Mucosa of stomach (tissue), 1 donor: ENCODE data around the gene POLD1.

Experiments
- H3K27me3 ChIP-seq: one replicate; pipeline ENCODE4 v1.7.0; 2013; ENCODE audit warnings: mild to moderate bottlenecking, low read length; ENCODE audit not compliant: control insufficient read depth, insufficient read depth
- H3K36me3 ChIP-seq: one replicate; pipeline ENCODE4 v1.7.0; 2013; ENCODE audit warnings: low read length; ENCODE audit not compliant: control insufficient read depth, insufficient read depth
- H3K4me1 ChIP-seq: one replicate; pipeline ENCODE4 v1.7.0; 2013; ENCODE audit warnings: mild to moderate bottlenecking, low read length; ENCODE audit not compliant: control insufficient read depth, insufficient read depth
- H3K4me3 ChIP-seq: one replicate; pipeline ENCODE4 v1.7.0; 2013; ENCODE audit warnings: low read length
- H3K9ac ChIP-seq: one replicate; pipeline ENCODE4 v1.7.0; 2013; ENCODE audit warnings: mild to moderate bottlenecking, low read length, moderate library complexity
- H3K9me3 ChIP-seq: one replicate; pipeline ENCODE4 v1.7.0; 2013; ENCODE audit warnings: mild to moderate bottlenecking, low read length, moderate library complexity; ENCODE audit not compliant: control insufficient read depth
- donor health status: Pancreatic carcinoma.

The POLD1 gene

DNA sequence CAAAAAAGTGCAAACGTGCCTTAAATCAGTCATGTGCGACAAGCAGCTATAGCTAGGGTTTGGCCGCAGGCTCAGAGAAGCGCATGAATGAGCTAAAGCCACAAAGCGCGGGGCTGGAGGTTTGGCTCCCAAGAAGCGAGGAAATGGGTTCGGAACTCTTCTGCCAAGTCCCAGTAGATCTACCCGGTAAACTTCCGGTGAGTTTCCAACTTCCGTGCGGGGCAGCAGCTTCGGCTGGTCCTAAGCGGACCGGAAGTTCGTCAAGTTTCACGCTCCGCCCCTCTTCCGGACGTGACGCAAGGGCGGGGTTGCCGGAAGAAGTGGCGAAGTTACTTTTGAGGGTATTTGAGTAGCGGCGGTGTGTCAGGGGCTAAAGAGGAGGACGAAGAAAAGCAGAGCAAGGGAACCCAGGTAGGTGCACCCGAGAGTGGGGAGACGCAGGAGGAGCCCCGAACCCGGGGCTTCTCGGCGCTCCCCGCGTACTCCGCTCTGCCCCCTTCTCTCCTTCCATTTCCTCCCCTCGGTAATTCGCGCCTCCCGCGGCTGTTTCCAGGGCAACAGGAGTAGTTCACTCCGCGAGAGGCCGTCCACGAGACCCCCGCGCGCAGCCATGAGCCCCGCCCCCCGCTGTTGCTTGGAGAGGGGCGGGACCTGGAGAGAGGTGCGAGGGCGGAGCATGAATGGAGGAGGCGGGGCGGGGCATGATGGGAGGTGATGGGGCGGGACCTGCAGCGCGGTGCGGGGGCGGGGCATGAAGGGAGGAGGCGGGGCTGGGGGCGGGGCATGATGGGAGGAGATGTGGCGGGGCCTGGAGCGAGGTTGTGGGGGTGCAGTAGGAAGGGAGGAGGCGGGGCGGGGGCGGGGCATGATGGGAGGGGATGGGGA is 7.7 kb upstream of the POLD1 start, which contains the start of gene NR1H2:
NR1H2 (plus strand) TSS at position 292 of the 885 bp plus-strand sequence. CDS start 1,149 bp downstream, outside the sequence.
- Histone ChIP-seq H3K9ac (peak within 1 kb of the TSS; percentile 98), H3K36me3 (peaks cover 22% of the 10 kb centered on the region), H3K4me1 (peaks cover 4% of the 10 kb centered on the region)

DNA sequence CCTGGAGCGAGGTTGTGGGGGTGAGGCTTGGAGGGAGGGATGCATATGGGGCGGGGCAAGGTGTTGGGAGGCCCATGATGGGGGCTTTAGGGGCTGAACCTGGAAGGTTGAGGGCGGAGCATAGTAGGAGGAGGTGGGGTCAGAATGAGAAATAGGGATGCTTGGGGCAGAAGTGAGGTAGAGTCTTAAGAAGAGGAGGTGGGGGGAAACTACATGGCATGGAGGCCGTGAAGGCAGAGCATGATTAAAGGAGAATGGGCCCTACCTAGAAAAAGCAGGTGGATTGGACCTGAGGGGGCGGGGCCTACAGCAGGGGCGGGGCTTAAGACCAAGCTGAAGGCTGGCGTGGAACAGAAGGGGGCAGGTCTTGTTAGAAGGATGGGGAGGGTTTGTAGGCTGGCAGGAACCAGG is 7.1 kb upstream of the POLD1 start:
- peaks cover 24% of the 10 kb centered on the region for H3K36me3 ChIP-seq
- H3K4me1 ChIP-seq = peaks cover 4% of the 10 kb centered on the region
- H3K4me3 ChIP-seq = no peak overlapping the region
- no peaks in the 10 kb centered on the region for H3K9me3 ChIP-seq
- no peaks in the 10 kb centered on the region for H3K27me3 ChIP-seq
- no peak overlapping the region for H3K9ac ChIP-seq

More for the DNA sequence above, 7.7 kb upstream of the POLD1 start, which contains the start of gene NR1H2:
- no peaks in the 10 kb centered on the region for H3K9me3 ChIP-seq
- peak within 1 kb of the TSS; percentile 99 for H3K4me3 ChIP-seq
- no peaks in the 10 kb centered on the region for H3K27me3 ChIP-seq

DNA sequence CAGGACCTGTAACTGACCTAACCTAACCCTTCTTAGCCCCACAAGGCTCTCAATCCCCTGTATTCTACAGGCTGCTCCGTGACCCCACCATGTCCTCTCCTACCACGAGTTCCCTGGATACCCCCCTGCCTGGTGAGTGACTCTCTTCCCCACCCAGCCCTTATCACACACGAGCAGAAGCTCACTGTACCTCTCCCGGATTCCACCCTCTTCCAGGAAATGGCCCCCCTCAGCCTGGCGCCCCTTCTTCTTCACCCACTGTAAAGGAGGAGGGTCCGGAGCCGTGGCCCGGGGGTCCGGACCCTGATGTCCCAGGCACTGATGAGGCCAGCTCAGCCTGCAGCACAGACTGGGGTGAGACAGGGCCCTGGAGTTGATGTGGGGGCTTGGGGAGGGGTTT is 6.6 kb upstream of the POLD1 start:
- H3K27me3 ChIP-seq = no peaks in the 10 kb centered on the region
- no peak overlapping the region for H3K9ac ChIP-seq
- H3K4me1 ChIP-seq = peaks cover 4% of the 10 kb centered on the region
- H3K9me3 ChIP-seq = no peaks in the 10 kb centered on the region
- H3K36me3 ChIP-seq = peaks cover 24% of the 10 kb centered on the region
- H3K4me3 ChIP-seq = no peak overlapping the region

DNA sequence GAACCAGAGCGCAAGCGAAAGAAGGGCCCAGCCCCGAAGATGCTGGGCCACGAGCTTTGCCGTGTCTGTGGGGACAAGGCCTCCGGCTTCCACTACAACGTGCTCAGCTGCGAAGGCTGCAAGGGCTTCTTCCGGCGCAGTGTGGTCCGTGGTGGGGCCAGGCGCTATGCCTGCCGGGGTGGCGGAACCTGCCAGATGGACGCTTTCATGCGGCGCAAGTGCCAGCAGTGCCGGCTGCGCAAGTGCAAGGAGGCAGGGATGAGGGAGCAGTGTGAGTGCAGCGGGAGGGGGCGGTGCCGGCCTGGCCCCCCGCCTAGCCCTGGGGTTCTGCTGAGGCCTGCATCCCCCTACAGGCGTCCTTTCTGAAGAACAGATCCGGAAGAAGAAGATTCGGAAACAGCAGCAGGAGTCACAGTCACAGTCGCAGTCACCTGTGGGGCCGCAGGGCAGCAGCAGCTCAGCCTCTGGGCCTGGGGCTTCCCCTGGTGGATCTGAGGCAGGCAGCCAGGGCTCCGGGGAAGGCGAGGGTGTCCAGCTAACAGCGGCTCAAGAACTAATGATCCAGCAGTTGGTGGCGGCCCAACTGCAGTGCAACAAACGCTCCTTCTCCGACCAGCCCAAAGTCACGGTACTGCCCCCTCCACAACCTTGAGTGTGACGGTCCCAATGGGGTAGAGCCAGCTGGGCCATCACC is 5.8 kb upstream of the POLD1 start:
- peaks cover 24% of the 10 kb centered on the region for H3K36me3 ChIP-seq
- H3K27me3 ChIP-seq = no peaks in the 10 kb centered on the region
- no peak overlapping the region for H3K9ac ChIP-seq
- H3K4me1 ChIP-seq = peaks cover 5% of the 10 kb centered on the region
- no peak overlapping the region for H3K4me3 ChIP-seq
- H3K9me3 ChIP-seq = no peaks in the 10 kb centered on the region

DNA sequence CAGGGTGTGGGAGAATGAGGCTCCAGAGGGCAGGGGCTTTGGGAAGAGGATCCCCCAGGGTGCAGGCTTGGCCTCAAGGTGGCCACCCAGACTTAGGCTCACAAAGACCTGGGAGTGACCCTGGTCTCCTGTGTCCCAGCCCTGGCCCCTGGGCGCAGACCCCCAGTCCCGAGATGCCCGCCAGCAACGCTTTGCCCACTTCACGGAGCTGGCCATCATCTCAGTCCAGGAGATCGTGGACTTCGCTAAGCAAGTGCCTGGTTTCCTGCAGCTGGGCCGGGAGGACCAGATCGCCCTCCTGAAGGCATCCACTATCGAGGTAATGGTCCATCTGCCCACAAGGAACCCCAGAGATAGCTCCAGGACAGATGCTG is 5.3 kb upstream of the POLD1 start:
- Histone ChIP-seq H3K4me1 (peaks cover 9% of the 10 kb centered on the region), H3K27me3 (no peaks in the 10 kb centered on the region), H3K4me3 (no peak overlapping the region), H3K9ac (no peak overlapping the region), H3K9me3 (no peaks in the 10 kb centered on the region), H3K36me3 (peaks cover 24% of the 10 kb centered on the region)

DNA sequence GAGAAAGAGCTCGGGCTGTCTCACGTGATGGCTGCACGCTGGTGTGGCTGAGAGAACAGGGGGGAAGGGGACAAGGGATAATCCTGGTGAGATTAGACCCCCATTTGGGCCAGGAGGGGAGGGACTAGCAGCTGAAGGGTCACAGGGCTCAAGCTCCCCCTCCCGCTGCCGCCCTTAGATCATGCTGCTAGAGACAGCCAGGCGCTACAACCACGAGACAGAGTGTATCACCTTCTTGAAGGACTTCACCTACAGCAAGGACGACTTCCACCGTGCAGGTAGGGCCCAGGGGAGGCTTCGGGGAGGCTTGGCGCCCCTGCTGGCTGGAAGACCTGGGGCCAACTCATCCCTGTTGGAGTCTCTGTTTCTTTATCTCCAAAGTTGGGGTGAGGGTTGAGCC is 4.5 kb upstream of the POLD1 start:
- no peaks in the 10 kb centered on the region for H3K27me3 ChIP-seq
- peaks cover 24% of the 10 kb centered on the region for H3K36me3 ChIP-seq
- H3K4me3 ChIP-seq = no peak overlapping the region
- H3K4me1 ChIP-seq = peaks cover 9% of the 10 kb centered on the region
- no peak overlapping the region for H3K9ac ChIP-seq
- H3K9me3 ChIP-seq = no peaks in the 10 kb centered on the region

DNA sequence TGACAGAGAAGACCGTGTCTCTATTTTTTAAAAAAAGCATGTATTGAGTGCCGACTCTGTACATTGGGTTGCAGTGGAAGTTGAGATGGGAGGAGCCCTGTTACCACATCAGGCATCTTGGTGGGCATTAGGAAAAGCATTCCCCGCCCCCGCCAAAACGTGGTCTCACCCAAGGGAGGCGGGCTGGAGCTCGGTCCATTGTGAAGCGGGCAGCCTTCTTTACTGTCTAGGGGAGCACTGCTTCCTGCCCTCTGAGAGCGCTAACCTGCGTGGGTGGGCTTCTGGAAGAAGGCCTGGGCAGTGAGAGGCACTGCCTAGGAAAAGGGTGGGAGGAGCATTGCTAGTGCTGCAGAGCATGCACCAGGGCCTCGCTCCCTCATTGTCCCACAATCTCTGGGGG is 4.0 kb upstream of the POLD1 start:
- Histone ChIP-seq H3K27me3 (no peaks in the 10 kb centered on the region), H3K9ac (no peak overlapping the region), H3K4me3 (no peak overlapping the region), H3K9me3 (no peaks in the 10 kb centered on the region), H3K4me1 (peaks cover 9% of the 10 kb centered on the region), H3K36me3 (peaks cover 24% of the 10 kb centered on the region)

DNA sequence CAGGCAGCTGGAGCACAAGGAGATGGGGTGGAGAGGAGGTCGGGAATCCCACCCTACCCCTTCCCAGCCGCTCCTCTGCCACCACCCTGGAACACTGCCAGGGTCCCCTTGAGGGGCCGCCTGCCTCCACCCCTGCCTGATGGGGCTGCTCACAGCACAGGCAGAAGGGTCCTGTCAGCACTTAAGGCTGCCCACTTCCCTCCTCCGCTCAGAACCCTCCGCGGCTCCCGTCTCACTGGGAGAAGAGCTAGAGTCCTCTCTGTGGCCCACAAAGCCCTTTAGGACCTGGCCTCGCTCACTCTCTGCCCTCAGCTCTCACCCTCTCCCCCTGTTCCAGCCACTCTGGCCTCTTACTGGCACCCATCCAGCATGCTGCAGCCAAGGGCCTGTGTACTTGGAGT is 3.4 kb upstream of the POLD1 start:
- no peak overlapping the region for H3K9ac ChIP-seq
- peaks cover 9% of the 10 kb centered on the region for H3K4me1 ChIP-seq
- H3K36me3 ChIP-seq = peaks cover 24% of the 10 kb centered on the region
- H3K9me3 ChIP-seq = no peaks in the 10 kb centered on the region
- no peak overlapping the region for H3K4me3 ChIP-seq
- H3K27me3 ChIP-seq = no peaks in the 10 kb centered on the region

DNA sequence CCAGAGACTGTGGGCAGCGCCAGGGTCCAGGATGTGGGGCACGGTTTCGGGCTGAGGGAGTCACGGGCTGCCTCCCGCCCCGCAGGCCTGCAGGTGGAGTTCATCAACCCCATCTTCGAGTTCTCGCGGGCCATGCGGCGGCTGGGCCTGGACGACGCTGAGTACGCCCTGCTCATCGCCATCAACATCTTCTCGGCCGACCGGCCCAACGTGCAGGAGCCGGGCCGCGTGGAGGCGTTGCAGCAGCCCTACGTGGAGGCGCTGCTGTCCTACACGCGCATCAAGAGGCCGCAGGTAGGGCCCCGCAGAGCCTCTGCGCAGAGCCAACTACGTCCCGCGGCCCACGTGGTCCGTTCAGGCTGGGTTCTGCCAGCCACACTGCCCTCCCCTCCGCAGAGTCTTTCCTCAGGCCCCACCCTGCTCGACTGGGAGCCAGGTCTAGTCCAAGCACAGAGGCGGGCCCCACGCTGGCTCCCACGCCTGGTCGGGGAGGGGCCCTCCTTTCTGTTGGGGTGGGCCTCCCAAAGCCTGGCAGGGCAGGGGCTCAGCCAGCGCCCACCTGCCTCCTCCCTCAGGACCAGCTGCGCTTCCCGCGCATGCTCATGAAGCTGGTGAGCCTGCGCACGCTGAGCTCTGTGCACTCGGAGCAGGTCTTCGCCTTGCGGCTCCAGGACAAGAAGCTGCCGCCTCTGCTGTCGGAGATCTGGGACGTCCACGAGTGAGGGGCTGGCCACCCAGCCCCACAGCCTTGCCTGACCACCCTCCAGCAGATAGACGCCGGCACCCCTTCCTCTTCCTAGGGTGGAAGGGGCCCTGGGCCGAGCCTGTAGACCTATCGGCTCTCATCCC is 2.0 kb upstream of the POLD1 start:
- H3K9me3 ChIP-seq = no peaks in the 10 kb centered on the region
- H3K4me3 ChIP-seq = no peak overlapping the region
- peaks cover 24% of the 10 kb centered on the region for H3K36me3 ChIP-seq
- H3K9ac ChIP-seq = no peak overlapping the region
- H3K4me1 ChIP-seq = peaks cover 8% of the 10 kb centered on the region
- no peaks in the 10 kb centered on the region for H3K27me3 ChIP-seq

DNA sequence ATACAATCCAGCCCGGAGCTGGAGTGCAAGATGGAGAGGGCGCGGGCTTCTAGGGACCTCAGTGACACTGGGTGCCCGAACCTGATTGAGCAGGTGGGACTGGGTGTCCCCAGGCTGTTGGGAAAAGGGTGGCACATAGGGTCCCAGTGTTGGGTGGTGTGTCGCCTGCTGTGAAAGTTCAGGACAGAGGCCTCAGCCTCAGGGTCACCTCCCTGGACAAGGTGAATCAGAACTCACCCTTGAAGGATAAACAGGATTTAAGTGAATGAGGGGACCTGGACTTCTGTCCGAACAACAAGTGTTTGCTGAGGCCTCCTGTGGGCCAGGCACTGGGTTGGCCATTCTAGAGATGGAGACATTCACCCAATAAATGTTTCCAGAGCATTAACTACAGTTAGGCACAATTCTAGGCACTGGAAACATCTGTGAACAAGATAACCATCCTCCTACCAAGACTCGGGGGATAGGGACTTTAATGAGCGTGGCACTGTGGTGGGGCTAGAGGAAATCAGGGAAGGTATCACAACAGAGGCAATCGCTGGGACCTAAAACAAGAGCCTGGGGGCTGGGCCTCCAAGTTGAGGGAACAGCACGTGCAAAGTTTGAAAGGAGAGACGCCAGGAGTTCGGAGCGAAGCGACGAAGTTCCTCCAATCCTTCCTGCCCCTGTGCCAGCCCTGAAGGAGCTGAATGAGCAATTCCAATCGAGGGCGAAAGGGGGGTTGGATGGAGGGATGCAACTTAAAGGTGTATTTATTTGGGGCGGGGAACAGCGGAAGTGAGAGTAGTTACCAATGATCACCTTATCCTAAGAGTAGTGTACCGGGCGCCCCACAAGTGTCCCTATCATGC is 921 bp upstream of the POLD1 start:
- Histone ChIP-seq H3K36me3 (peaks cover 24% of the 10 kb centered on the region), H3K9me3 (no peaks in the 10 kb centered on the region), H3K4me1 (peaks cover 5% of the 10 kb centered on the region), H3K4me3 (peak overlapping the region; percentile 28), H3K27me3 (no peaks in the 10 kb centered on the region), H3K9ac (peak overlapping the region; percentile 47)
